GM19324 (cell line): ENCODE results near the gene LIN28B.
"Not testable (repeated sequence)": the region's sequence is repeated elsewhere in the genome, so short reads cannot be mapped to it uniquely, and the experiment has no call there.

ENCODE experiments used
- ATAC-seq: cut with Tn5 transposase; IDR thresholded peaks from one replicate; pipeline ENCODE4 v1.9.1; 2021; ENCODE audit warnings: mild to moderate bottlenecking, moderate library complexity; ENCODE audit not compliant: unreplicated experiment, low FRiP score

LIN28B gene, protein sequence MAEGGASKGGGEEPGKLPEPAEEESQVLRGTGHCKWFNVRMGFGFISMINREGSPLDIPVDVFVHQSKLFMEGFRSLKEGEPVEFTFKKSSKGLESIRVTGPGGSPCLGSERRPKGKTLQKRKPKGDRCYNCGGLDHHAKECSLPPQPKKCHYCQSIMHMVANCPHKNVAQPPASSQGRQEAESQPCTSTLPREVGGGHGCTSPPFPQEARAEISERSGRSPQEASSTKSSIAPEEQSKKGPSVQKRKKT

DNA sequence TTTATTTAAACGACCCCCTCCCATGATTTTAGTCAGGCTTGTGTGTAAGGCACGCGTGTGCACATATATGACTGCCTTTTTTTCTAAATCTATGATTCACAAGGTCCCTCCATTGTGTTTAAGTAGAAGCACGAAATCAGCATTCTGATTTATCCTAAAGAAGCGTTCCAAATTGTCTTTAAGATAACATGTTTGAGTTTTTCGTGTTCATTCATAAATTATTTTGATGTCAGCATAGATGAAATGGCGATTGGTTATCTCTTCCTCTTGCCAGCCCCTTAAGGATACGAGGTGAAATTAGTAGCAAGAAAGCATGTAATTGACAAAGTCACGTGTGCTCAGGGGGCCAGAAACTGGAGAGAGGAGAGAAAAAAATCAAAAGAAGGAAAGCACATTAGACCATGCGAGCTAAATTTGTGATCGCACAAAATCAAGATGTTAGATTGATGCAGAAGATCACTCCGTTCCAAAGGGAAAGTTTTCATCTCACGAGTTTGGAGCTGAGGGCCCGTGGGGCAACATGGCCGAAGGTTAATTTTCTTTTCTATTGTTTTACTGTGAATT is at the start of gene LIN28B:
Gene LIN28B, plus strand, starts transcription at position 377 of the 564 bp plus-strand sequence. Its CDS starts 144 bp downstream, at position 521.
- no peak for ATAC-seq

DNA sequence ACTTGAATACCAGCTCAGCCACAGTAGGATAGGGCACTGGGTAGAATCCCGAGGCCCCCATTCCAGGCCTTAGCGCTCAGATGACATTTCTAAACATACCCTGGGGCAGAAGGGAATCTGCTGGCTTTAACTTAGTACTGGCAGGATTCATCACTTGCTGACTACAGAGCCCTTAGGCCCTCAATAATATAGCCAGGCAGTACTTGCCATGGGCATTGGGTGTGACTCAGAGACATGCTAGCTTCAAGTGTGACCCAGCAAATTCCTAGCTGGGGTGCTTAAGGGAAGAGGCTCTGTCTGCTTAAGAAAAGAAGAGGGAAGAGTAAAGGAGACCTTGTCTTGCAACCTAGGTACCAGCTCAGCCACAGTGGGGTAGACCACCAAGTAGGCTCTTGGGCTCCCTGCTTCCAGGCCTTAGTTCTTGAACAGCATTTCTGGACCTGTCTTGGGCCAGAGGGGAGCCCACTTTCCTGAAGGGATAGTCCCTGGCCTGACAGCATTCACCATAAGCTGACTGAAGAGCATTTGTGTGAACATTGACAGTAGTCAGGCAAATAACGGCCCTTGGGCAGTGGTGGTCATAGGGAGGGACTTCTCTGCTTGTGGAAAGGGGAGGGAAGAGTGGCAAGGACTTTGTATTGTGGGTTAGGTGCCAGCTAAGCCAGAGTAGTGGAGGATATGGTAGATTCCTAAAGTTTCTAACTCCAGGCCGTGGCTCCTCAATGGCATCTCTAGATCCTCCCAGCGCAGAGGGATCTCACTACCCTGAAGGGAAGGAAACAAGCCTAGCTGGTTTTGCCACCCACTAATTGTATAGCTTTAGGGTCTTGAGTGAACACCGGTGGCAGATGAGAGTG is 48.6 kb upstream of the LIN28B start:
- no peak for ATAC-seq

DNA sequence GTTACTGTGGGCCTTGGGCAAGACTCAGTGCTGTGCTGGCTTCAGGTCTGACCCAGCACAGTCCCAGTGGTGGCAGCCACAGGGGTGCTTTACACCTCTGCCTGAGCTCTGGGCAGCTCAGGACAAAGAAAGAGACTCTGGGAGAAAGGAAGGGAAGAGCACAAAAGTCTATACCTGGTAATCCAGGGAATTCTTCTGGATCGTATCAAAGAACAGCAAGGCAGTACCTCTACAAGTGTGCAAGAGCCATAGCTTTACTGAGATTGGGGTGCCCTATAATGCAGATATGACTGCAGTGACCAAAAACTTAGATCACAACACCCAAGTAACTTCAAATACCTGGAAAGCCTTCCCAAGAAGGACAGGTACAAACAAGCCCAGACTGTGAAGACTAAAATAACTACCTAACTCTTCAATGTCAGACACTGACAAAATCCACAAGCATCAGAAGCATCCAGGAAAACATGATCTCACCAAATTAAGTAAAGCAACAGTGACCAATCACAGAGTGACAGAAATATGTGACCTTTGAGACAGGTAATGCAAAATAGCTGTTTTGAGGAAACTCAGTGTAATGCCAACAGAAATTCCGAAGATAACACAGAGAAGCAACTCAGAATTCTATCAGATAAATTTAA is 47.9 kb upstream of the LIN28B start:
- no peak for ATAC-seq

DNA sequence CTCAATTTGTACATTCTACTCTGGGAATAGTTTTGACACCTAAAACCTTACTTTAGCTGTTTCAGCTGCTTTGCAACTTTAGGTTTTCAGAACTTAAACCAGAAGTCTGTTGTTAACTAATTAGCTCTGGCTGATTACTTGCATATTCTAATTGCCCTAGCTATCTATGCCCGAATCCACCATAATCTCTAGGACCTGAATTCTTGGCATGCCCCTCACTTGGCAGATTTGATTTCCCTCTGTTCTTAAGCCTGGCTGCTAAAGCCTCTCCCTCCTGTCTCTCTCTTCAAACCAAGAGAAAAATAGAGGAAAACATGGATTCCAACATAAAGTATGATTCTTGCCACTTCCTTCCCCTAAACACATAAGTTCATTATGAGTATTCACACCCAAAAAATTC is 35.0 kb upstream of the LIN28B start:
- no peak for ATAC-seq

DNA sequence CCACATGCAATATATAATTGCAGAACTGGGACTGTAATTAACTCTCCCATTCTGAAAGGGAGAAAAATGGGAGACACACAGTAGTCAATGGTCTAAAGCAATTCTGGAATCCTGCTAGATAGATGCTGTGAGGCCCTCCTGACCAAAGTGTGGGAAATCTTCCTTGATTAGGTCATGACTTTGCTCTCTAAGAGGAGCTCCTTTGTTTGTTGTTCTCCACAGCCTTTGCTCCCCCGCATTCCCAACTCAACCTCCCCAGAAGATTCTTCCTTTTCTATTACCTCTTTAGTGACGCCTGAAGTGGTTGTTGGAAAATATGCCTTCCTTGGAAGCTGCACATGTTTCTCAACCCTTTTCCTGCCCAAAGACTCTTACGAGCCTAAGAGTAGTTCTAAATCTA is 28.8 kb upstream of the LIN28B start:
- ATAC-seq: no peak

DNA sequence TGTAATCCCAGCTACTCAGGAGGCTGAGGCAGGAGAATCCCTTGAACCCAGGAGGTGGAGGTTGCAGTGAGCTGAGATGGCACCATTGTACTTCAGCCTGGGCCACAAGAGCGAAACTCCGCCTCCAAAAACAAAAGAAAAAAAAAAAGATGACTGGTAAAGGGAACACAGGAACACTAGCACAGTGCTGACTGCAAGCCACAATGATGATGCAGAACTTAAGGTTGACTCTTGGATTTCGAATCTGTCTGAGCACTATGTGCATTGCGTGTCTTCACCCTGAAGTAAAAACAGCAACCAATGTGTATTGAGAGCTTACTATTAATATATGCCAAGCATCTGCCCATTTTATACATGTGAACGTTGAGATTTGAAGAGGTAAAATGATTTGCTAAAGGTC is 27.6 kb upstream of the LIN28B start:
- no peak for ATAC-seq

DNA sequence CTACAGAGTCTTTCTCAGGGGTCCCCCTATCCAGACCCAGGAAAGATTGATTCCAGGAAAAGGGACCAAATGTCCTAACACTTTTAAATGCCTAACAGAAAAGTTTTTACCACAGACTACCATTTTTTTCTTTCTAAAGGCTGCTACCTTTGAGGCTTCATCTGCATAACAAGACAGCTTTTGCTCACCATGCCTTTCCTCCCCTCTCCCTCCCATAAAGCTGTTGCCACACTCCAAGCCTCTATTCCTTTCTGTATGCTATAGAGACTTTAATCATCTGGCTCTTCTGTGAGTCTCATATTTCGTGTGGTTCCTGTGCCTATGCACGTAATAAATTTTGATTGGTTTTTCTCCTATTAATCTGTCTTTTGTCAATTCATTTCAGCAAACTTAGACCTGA is 26.0 kb upstream of the LIN28B start:
- ATAC-seq: no peak

DNA sequence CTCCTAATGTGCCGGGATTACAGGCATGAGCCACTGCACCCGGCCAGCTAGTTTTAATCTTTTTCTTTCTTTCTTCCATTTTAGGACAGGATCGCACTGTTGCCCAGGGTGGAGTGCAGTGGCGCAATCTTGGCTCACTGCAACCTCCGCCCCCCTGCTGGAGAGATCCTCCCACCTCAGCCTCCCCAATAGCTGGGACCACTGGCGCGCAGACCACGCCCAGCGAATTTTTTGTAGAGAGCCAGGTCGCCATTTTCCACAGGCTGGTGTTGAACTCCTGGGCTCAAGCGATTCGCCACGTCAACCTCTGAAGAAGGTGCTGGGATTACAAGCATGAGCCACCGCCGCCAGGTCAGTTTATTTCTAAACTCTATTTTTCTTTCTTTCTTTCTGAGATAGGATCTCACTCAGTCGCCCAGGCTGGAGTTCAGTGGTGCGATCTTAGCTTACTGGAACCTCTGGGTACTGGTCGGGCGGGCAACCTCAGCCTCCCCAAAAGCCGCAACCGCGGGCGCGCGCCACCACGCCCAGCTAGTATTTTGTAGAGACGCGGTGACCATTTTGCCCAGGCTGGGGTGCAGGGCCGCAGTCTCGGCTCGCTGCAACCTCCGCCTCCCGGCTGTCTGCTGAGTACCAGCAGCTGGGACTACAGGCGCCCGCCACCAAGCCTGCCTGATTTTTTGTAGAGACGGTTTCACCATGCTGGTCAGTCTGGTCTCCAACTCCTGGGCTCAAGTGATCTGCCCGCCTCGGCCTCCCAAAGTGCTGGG is 20.0 kb upstream of the LIN28B start:
- ATAC-seq: no peak

DNA sequence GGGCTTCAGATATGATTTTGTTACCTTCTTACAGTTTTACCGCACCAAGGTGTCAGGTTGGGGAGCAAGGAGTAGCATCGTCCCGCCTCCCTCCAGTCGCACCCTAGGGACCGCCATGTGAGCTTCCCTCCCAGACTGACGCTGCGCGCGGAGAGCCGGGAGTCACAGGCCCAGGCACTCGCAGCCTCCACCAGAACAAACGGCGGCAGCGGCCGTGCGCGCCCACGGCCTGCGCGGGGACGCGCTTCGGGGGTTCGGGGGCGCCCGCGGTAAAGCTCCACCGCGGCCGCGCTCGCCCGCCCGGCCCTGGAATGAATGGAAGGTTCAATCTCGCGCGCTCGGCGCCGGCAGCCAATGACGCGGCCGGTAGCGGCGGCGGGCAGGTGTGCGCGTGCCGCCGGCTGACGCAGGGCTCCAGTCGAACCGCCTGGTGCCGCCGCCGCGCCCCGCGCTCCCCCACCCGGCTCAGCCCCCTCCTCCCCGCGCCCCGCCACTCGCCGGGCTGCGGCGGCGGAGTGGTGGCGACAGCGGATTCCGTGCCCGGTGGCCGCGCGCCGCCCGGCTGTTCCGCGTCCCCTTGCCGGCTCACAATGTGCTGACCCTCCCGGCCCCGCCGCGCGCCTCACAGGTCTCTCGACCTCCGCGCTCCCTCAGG is 16.5 kb upstream of the LIN28B start:
- ATAC-seq: no peak

DNA sequence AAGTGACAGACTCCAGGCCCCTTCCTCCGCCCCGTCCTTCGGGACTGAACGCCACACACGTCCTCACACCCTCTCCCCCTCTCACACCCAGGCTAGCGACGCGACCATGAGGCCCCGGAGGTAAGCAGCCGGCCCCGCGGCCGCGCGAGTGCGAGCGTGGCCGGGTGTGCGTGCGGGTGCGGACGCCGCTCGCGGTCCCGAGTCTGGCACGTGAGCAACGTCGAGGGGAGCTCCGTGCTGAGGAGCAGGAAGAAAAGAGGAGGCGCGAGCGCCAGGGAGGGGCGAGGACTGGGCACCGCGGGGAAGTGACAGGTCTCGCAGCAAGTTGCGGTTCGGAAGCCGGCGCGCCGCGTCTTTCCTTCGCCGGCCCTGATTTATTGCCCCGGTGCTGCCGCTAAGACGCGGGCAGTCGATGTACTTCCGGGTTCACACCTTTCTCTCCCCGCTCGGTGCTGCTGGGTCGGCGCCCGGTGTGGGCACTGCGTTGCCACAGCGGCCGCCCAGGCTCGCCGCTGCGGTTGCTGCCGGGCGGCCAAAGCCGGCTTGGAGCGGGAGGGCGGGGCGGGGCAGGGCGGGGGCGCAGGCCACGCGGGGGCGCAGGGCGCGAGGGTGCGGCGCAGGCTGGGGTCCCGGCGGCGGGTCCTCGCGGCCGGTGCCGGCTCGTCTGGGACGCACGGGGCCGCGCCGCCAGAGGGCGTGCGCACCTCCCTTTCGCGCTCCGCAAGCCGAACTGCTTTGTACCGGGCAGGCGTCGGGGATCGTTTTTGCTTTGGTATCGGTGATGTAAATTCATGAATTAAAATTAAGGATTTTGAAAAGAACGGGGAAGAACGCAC is 15.8 kb upstream of the LIN28B start:
- peak; percentile 86 for ATAC-seq

DNA sequence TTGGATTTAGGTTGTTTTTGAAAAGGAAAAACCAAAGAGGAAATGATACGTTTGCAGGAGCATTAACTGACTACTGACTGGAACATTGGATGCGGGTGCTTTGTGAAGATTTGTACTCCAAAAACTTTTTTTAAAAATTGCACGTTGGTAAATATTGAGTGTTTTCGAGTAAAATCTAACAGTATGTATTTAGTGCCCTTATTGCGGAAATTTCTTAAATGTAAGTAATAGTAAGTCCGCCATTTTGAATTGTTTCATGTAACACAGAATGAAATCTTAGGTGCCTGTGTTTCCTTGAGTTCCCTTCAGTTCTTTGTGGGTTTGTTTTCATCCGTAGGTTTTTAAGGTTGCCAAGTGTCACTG is 15.2 kb upstream of the LIN28B start:
- peak; percentile 16 for ATAC-seq

DNA sequence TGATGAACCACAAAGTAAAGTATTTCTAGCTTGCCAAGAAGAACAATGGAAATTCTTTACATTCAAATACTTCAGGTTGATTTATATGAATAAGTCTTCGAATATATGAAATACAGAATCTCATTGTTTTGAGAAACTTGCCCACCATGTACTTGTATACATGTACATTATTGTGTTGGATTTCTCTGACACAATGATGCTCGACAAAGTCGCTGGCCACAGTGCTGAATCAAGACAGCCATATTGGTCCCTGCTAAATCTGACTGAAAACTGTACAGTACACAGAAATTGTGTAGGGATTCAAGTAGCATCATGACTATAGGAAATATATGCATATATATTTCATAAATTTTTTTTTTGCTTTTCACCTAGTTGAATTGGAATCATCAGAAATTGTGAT is 13.1 kb upstream of the LIN28B start:
- no peak for ATAC-seq

DNA sequence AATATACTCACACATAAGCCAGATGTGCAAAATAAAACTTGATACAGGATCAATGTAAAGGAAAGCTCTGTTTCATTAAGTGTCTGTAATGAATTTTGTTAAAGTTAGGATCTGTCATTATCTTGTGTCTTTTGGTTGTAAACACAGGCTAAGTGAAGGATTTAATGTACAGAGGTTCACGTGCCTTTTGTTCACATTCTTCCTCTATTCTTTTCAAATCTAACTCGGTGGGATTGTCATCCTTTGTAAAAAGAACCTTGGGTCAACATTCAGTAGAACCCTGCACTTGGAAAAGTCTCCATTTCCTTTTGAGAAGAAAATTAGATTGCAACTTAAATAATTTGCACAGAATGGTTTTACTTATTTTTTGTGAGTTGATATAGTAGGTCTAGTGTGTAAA is 7.7 kb upstream of the LIN28B start:
- ATAC-seq: no peak

DNA sequence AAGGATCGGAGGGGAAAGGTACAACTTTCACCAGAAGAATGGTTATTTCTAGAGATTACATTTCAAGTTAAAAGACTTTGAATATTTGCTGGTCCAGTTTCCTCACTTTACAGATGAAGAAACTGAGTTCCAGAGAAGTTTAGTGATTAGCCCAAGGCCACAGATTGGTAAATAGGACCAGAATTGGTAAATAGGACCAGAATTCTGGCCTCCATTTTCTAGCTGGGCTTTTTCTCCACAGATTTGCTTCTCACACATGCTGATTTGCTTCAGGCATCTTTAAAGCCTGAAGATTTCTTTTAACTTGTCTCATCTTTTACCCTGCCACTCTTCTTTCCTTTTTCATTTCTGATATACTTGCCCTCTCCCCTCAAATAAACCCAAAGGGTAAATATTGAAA is 5.2 kb upstream of the LIN28B start:
- no peak for ATAC-seq

DNA sequence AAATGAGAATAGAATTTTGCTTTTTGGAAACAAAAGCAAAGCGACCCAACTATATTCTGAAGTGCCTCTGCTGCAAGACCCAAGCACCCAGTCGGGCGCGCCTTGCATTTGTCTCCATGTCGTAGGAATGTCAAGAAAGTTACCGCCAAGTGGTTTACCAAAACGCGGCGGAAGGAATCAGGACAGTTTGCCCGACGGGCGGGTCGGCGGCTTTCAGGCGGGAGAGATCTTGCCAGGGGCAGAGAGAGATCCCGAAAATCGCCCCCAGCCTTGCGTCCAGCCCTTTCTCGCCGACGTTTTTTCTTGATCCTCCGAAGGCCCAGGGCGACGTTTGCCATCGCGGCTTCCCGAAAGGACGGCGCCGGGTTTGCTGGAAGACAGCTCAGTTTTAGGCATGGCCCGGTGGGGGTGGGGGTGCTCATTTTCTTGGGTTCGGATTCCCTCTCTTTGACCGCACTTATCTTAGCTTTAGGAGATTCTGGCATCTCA is 4.0 kb upstream of the LIN28B start:
- no peak for ATAC-seq

DNA sequence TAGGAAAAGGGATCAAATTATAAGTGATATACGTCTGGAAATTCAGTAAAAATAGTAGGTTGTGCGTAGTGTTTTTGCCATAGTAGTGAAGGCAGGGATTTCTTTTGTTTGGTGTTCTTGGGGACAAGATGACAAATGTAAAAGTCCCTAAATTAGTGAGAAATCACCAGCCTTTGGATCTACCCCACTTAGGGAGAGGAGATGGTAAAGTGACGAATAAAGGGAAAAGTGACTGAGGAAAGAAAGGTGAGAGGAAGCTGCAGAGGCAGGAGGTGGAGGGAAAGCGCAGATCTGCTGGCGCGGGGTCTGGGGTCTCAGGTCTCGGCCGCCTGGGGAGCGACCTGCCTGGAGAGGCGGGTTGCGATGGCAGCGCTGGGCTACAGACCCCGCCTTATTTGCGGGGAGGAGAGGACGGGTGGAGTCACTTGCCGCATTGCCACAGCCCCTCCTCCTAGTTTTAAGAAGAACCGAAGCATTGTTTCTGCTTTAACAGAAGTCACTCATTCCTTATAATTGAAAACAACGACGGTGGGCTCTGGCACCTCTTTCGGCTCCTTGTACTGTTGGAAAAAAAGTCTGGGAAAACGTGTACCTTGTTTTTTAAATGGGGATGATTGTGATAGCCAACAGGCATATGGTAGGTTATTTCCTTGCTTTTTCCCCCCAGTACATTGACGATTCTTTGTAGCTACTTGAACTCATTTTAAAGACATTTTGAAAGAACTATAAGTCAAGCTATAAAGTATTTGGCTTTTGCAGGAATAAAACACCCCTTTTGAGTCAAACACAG is 3.3 kb upstream of the LIN28B start:
- not testable (repeated sequence) for ATAC-seq

DNA sequence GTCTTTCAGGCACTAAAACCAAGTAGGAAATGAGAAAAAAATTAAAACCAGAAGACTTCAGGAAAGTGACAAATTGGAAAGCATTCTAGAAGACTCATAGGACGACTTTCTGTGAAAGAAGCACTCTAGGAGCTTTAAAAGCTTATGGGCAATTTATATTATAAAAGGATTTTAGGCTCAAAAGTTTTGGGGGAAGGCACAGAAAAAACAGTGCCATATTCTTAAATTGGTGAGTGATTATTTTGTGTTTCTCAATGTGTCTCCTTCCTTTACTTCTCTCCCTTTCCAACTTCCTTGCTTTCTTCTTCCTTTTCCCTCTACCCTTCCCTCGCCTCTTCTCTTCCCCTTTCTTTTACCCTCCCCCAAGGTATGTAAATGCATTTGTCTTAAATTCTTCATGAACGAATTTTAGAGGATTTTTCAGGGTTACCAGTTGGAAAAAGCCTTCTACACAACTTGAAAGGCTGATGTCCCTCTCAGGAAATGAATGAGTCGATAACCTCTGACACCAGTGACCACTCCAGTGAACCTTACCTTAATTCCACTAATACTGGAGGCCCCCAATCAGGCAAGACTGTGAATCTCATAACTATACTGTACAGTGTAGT is 2.6 kb upstream of the LIN28B start:
- ATAC-seq: no peak

DNA sequence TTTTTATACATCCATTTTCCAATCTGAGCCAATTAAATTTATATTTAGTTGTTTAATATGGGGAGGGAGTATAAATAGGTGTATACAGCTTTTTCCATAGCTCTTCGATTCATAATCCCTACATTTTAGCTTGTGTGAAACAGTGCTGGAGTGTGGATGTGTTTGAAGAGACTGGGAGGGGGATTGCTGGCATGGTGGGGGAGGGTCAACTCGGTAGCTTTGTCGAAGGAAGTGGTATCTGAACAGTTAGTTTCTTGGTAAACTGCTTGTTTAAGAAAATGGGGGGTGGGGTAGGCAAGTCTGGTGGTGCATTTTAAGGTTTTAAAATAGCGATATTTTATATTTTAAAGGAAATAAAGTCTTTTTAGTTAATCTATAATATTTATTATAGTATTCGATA is 1.4 kb upstream of the LIN28B start:
- no peak for ATAC-seq
